Fibroblast of skin of right biceps (primary cell): Measurements from ENCODE around the gene EHMT2.
"Not testable (repeated sequence)": the region's sequence is repeated elsewhere in the genome, so short reads cannot be mapped to it uniquely, and the experiment has no call there.

Source experiments
- DNase-seq: peaks from one replicate; pipeline ENCODE4 v3.0.0-alpha.2; 2013

Gene EHMT2

DNA sequence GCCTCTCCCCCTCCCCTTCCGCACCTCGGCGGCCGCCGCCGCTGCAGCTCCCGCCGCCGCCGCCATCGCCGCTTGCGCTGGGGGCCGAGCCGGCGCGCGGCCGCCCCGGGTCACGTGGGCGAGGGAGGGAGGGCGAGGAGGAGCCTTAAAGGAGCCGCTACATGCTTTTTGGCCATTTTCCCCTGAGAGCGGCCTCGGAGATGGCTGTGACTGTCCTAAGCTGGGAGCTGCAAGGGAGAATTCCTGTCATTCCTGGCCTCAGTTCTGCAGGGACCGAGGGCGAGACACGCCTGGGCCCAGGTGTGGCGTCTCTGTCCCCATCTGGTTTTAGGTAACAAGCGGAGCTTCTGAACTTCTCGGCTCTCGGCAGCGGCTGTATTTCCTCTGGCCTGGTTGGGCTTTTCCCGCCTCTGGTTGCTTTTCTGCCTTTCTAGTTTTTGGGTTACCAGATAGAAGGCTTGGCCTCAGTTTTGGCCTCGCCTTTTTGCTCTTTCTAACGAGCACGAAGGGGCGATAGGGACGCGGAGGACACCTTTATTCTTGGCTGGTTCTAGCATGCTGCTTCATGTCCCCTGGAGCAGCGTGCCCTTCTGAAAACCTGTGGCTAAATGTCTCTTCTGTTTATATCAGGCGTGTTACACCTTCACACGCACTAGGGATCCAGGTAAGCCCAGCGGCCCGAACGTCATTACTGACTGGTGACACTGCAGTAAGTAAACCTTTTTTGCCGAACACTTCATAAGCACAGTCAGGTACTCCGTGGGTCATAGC is at the start of gene EHMT2:
Gene EHMT2, minus strand, starts transcription at position 87 of the 771 bp plus-strand sequence. Its CDS starts 21 bp downstream, at position 66.
- DNase-seq = peak; percentile 81

DNA sequence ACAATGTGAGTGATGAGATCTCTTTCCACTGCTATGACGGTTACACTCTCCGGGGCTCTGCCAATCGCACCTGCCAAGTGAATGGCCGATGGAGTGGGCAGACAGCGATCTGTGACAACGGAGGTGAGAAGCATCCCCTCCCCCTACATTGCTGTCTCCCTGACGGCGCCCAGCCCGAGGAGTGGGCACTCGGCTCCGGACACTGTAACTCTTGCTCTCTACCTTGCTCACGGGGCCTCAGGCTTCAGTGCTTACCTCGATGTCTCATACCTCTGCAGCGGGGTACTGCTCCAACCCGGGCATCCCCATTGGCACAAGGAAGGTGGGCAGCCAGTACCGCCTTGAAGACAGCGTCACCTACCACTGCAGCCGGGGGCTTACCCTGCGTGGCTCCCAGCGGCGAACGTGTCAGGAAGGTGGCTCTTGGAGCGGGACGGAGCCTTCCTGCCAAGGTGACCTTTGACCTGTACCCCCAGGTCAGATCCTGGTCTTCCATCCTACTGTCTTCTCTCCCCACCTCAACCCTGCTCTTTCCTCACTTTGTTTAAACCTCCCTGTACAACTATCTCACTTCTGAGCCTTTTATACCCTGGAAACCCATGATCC is 49.7 kb upstream of the EHMT2 start:
- DNase-seq = no peak

DNA sequence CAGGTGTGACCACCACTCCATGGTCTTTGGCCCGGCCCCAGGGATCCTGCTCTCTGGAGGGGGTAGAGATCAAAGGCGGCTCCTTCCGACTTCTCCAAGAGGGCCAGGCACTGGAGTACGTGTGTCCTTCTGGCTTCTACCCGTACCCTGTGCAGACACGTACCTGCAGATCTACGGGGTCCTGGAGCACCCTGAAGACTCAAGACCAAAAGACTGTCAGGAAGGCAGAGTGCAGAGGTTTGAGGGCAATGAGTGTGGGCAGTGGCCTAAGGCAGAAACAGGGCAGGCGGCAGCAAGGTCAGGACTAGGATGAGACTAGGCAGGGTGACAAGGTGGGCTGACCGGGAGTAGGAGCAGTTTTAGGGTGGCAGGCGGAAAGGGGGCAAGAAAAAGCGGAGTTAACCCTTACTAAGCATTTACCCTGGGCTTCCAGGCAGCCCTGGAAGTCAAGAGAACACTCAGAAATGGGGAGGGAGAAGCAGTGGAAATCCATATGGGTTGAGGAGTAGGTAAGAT is 48.9 kb upstream of the EHMT2 start:
- DNase-seq = no peak

DNA sequence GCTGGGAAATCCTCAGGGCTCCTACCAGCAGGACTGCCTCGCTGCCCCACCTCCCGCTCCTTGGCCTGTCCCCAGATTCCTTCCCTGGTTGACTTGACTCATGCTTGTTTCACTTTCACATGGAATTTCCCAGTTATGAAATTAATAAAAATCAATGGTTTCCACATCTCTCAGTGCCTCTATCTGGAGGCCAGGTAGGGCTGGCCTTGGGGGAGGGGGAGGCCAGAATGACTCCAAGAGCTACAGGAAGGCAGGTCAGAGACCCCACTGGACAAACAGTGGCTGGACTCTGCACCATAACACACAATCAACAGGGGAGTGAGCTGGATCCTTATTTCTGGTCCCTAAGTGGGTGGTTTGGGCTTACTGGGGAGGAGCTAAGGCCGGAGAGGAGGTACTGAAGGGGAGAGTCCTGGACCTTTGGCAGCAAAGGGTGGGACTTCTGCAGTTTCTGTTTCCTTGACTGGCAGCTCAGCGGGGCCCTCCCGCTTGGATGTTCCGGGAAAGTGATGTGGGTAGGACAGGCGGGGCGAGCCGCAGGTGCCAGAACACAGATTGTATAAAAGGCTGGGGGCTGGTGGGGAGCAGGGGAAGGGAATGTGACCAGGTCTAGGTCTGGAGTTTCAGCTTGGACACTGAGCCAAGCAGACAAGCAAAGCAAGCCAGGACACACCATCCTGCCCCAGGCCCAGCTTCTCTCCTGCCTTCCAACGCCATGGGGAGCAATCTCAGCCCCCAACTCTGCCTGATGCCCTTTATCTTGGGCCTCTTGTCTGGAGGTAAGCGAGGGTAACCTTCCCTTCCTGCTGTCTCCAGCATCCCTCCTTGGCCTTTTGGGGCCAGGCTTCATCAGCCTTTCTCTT is 48.2 kb upstream of the EHMT2 start, which contains the start of gene CFB:
Gene CFB, plus strand, starts transcription at position 589 of the 863 bp plus-strand sequence. Its CDS starts 127 bp downstream, at position 716.
- peak; percentile 80 for DNase-seq

DNA sequence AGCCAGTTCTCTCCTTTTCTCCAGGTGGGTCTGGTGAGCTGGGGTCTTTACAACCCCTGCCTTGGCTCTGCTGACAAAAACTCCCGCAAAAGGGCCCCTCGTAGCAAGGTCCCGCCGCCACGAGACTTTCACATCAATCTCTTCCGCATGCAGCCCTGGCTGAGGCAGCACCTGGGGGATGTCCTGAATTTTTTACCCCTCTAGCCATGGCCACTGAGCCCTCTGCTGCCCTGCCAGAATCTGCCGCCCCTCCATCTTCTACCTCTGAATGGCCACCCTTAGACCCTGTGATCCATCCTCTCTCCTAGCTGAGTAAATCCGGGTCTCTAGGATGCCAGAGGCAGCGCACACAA is 47.6 kb upstream of the EHMT2 start:
- no peak for DNase-seq

DNA sequence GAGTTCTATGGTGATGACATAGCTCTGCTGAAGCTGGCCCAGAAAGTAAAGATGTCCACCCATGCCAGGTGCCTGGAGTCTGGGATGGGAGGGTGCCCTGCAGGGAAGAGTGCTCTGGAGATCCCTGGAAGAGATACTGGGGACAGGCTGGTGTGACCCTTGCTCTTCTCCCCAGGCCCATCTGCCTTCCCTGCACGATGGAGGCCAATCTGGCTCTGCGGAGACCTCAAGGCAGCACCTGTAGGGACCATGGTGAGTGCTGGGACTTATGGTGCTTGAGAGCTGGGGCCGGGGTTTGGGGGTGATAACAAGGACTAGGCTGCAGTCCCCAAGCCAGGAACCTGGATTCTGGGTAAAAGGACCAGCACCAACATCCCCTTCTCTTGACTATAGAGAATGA is 46.2 kb upstream of the EHMT2 start:
- DNase-seq = no peak

DNA sequence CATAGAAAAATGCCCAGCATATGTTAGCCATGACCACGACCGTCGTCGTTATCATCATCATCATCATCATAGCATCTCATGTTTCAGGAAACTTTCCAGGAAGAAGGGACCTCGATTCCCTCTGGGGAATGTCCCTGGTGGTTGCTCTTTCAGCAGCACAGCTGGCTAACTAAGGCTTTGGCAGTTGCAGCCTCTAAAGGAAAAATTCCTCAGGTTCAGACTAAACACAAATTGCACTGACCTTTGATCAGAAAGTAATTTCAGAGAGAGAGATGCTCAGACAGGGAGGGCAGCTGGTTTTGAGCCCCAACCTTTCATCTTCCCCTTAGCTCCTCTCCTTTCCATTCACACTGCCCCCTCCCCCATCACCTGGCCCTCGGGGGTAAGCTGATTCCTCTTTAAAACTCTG is 42.8 kb upstream of the EHMT2 start:
- DNase-seq = peak; percentile 28

DNA sequence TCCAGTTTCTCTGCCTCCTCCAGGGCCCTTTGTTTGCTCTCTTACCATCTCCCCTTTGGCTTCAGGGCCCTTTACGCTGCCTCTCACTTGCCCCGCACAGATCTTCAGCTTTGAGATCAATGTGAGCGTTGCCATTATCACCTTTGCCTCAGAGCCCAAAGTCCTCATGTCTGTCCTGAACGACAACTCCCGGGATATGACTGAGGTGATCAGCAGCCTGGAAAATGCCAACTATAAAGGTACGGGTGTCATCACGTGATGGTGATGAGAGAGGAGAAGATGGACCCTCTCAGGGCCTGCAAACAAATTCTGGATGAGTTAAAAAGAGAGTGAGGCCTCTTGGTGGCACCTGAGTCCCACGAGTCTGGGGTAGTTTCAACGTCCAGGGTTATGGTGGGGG is 38.3 kb upstream of the EHMT2 start:
- no peak for DNase-seq

DNA sequence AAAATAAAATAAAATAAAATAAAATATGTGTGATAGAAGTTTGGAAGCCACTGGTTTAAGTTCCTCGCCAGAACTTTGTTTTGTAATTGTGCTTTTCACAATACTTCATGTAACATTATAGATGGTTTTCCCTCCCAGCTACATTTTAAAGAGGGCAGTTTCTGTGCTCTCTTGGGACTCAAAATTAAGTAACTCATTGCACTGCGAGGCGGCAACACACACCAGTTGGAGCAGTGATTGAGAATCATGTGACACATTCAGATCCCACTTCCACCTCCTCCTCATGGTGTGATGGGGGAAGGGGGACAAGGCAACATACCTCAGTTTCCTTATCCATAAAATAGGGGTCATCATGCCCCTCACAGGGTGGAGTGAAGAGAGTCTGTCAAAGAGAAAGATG is 37.5 kb upstream of the EHMT2 start:
- DNase-seq = no peak

DNA sequence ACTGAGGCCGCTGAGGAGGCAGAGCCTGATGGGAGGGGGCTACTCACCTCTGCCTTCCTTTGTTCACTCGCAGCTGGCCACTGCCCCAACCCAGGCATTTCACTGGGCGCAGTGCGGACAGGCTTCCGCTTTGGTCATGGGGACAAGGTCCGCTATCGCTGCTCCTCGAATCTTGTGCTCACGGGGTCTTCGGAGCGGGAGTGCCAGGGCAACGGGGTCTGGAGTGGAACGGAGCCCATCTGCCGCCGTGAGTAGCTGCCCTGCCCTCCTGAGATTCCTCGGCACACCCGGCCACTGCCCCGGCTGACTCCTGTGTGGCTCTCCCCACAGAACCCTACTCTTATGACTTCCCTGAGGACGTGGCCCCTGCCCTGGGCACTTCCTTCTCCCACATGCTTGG is 36.0 kb upstream of the EHMT2 start:
- no peak for DNase-seq

DNA sequence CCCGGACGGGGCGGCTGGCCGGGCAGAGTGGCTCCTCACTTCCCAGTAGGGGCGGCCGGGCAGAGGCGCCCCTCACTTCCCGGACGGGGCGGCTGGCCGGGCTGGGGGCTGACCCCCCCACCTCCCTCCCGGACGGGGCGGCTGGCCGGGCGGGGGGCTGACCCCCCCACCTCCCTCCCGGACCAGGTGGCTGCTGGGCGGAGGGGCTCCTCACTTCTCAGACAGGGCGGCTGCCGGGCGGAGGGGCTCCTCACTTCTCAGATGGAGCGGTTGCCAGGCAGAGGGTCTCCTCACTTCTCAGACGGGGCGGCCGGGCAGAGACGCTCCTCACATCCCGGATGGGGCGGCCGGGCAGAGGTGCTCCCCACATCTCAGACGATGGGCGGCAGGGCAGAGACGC is 34.6 kb upstream of the EHMT2 start:
- DNase-seq = not testable (repeated sequence)

DNA sequence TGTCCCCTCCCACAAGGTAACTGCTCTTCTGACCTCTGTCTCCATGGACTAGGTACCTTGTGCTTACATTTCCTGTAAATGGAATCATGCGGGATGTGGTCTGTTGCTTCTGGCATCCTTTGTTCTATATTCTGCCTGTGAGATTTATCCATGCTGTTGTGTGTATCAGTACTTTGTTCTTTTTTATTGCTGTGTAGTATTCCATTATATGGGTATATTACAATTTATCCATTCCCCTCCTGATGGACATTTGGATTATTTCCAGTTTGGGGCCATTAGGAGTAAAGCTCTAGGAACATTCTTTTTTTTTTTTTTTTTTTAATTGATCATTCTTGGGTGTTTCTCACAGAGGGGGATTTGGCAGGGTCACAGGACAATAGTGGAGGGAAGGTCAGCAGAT is 33.5 kb upstream of the EHMT2 start:
- DNase-seq = no peak

DNA sequence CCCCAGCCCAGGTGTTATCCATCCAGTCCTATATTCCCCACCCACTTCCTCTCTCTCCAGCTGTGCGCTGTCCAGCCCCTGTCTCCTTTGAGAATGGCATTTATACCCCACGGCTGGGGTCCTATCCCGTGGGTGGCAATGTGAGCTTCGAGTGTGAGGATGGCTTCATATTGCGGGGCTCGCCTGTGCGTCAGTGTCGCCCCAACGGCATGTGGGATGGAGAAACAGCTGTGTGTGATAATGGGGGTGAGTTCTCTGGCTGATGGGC is 31.1 kb upstream of the EHMT2 start:
- DNase-seq = no peak

DNA sequence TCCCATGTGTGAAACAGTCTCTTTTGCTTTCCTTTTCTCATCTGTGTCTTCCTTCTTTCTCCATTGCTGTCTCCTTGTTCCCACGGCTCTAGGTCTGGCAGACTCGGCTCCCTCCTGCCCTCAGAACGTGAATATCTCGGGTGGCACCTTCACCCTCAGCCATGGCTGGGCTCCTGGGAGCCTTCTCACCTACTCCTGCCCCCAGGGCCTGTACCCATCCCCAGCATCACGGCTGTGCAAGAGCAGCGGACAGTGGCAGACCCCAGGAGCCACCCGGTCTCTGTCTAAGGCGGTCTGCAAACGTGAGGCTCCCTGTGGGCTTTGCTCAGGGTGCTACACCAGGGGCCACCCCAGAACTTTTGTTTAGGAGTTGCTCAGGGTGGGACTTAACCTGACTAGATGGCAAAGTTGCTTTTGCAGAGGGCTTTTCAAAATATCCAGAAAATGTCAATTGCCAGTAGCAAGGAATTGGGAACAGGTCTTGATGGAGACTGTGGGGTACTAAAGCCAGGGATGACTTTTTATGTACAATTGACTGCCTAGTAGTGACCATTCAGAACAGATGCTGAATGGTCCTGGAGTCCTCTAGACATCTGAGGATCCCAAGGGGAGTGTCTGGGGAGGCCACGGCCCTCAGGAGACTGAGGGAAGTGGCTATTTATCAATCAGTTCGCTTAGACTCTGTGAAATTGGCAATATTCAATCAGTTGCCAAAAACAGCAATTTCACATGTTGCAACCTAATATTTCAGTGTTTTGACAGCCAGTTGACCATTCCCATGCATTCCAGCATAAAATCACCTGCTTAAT is 30.6 kb upstream of the EHMT2 start:
- DNase-seq = no peak

DNA sequence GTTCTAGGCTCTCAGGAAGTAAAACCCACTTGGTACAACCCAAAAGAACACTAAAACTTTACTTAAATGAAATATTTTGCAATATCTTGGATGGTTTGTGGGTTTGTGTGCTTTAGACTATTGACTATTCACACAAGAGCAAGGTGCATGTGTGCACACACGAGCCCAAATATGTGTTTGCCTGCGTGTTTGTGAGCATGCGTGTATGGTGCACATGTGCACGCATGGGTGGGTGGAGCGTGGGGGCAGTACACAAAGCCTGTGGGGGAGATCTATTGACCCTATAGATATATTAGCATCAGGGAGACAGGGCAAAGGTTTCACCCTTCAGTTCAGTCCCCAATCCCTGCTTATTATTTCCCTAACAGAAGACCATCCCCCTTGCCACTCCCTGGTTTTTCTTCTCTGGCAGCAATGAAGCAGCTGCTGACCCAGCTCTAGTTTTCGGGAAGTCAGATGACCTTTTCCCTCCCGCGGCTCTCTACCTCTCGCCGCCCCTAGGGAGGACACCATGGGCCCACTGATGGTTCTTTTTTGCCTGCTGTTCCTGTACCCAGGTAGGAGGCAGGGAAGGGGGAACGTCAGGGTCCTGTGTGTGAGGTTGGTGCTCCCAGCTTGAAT is 29.9 kb upstream of the EHMT2 start, which contains the start of gene C2:
Gene C2, plus strand, starts transcription at position 476 of the 621 bp plus-strand sequence. Its CDS starts 36 bp downstream, at position 512.
- no peak for DNase-seq

DNA sequence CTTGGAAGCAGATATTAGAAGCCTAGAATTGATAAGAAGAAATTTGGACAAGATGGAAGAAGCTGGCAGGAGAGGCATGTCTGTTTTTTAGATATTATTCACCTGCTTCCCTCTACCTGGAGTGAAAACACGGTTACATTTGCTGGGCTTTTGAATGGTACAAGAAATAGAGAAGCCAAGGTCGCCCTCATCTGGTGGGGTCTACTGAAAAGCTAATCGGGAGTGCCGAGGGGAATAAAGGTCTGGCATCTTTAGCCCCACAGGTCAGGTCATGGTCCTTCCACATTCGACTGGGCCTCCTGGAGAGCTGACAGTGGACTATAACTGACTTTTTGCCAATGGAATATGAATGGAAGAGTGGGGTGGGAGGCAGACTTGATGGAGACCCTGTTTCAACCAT is 25.4 kb upstream of the EHMT2 start:
- DNase-seq = no peak

DNA sequence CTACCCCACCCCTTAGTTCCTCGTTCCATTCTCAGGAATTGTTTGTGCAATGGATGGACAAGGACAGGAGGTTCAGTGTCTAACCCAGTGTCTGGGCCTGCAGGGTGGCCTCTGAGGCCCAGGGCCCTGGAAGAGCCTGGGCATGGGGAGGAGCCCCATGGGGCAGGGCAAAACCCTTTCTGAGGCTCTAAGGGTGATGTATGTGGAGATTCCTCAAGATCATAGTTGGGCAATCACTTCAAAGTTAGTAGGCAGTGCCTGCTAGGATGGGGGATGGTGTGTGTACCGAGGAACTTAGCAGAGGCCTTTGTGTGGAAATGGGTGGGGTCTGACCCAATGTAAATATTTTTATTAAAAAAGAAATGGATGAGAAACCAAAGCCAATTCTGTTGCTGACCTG is 23.3 kb upstream of the EHMT2 start:
- no peak for DNase-seq

DNA sequence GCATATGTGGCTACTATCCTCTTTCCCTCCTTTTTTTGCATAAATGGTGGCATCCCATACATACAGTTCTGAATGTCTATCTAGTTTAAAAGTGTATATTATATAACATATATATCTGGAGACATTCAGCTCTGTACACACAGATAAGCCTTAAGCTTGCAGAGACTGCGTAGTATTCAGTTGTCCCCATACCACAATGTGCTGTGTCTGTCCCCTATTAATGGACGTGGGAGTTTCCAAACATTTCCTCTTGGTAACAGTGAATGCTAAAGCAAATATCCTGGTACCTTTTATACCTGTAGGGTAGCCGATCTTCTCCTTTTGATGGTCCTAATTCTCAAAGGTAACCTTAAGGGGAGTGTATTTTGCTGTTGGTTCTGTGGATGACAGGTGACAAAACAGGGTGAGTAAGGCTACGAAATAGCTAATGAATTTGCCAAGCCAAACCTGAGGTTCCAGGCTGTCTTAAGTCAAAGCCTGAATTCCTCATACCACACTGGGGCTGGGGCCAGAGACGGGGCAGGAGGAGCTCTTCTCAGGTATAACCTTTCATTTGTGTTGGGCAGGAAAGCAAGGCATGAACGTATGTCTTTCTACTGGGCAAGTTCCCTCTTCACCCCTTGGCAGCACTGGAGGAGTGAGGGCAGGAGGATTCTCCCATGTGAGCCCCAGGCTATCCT is 22.3 kb upstream of the EHMT2 start:
- no peak for DNase-seq

DNA sequence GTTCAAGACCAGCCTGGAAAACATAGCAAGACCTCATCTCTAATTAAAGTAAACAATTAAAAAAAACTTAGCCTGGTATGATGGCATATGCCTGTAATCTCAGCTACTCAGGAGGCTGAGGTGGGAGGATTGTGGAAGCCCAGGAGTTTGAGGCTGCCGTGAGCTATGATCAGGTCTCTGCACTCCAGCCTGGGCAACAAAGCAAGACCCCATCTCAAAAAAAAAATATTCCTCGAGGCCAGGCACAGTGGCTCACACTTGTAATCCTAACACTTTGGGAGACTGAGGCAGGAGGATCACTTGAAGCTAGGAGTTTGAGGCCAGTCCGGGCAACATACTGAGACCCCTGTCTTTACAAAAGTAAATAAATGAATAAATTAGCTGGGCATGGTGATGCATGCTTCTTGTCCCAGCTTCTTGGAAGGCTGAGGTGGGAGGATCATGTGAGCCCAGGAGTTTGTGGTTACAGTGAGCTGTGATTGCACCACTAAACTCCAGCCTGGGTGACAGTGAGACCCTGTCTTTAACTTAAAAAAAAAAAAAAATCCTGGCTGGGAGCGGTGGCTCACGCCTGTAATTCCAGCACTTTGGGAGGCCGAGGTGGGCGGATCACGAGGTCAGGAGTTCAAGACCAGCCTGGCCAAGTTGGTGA is 20.7 kb upstream of the EHMT2 start:
- DNase-seq = no peak

DNA sequence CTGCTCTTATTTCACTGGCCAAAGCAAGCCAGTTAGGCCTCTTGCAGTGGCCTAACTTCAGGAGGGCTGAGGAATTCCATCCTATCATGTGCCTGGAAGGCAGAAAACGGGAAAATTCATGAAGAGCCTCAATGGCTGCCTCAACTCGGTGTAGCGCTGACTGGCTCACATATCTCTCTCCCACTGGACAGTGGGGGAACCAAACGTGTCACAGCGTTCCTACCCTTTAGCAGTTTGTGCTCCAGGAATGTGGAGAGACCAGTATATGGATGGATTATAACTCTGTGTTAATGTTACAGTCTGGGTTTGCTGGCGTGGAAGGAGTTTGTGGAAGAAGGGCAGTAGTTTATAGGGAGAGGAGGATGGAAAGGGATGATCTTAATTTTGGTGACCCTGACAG is 18.3 kb upstream of the EHMT2 start:
- no peak for DNase-seq

DNA sequence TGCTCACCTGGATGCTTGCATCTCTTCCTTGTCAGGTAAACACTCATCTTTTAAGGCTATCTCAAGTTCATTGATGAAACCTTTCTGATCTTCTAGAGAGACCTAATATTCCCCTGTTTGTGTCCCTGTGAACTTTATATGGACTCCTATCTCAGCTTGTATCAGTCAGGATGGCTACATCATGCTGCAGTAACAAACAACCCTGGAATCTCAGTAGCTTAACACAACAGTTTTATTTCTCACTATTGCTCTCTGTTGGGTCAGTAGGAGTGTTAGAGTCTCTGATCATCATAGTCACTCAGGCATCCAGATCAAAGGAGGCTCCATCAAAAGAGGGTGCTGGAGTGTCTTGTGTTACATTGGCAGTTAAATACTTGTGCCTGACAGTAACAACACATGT is 17.9 kb upstream of the EHMT2 start:
- DNase-seq = no peak
